Ectodermal cell (in vitro differentiated cells): Measurements from ENCODE around the gene DNAJC10.
A peak's percentile ranks its signal among the peaks of the same experiment; 100 is the strongest.

Source experiments
- H3K27ac ChIP-seq: 2 replicates; pipeline ENCODE4 v1.7.0; 2013; ENCODE audit warnings: mild to moderate bottlenecking, low read depth, low read length; ENCODE audit not compliant: insufficient read depth, poor library complexity, severe bottlenecking
- H3K27me3 ChIP-seq: 2 replicates; pipeline ENCODE4 v1.7.0; 2013; ENCODE audit warnings: mild to moderate bottlenecking, low read length; ENCODE audit not compliant: insufficient read depth, control insufficient read depth, poor library complexity, severe bottlenecking
- H3K36me3 ChIP-seq: one replicate; pipeline ENCODE4 v1.7.0; 2013; ENCODE audit warnings: low read length; ENCODE audit not compliant: control insufficient read depth, insufficient read depth
- H3K4me1 ChIP-seq: one replicate; pipeline ENCODE4 v1.7.0; 2013; ENCODE audit warnings: low read length; ENCODE audit not compliant: control insufficient read depth, insufficient read depth
- H3K4me3 ChIP-seq: 2 replicates; pipeline ENCODE4 v1.7.0; 2013; ENCODE audit warnings: low read depth, low read length, control low read depth; ENCODE audit not compliant: insufficient read depth
- H3K9me3 ChIP-seq: 2 replicates; pipeline ENCODE4 v1.7.0; 2013; ENCODE audit warnings: mild to moderate bottlenecking, low read length, moderate library complexity; ENCODE audit not compliant: control insufficient read depth
- WGBS, 2 experiments: methylation state at CpG; one replicate each; pipeline ENCODE4 v1.1.7; 2013; ENCODE audit warnings: missing lambda C conversion rate in 2 of 2; 5-methylcytosine and 5-hydroxymethylcytosine counted together

The DNAJC10 gene

GRCh38 chr2:182817558-182817957 lies 101.5 kb downstream of the DNAJC10 start:
- no peaks in the 10 kb centered on the region for H3K9me3 ChIP-seq
- H3K27ac ChIP-seq: no peak overlapping the region
- WGBS, 2 experiments: 93 to 100% methylated on average over 1 to 2 of the region's 2 CpGs
- no peaks in the 10 kb centered on the region for H3K36me3 ChIP-seq
- H3K27me3 ChIP-seq: no peaks in the 10 kb centered on the region
- no peak overlapping the region for H3K4me3 ChIP-seq
- peaks cover 25% of the 10 kb centered on the region for H3K4me1 ChIP-seq

GRCh38 chr2:182818501-182818900 lies 102.4 kb downstream of the DNAJC10 start:
- Histone ChIP-seq H3K27ac (peak overlapping the region; percentile 88), H3K27me3 (no peaks in the 10 kb centered on the region), H3K4me1 (peaks cover 25% of the 10 kb centered on the region), H3K9me3 (no peaks in the 10 kb centered on the region), H3K36me3 (no peaks in the 10 kb centered on the region), H3K4me3 (no peak overlapping the region)
- WGBS, 2 experiments: 52 to 100% methylated on average over 1 to 2 of the region's 3 CpGs

- 0% methylated on average over 3 to 4 of the region's 4 CpGs for WGBS, 2 experiments
- Histone ChIP-seq H3K27ac (peak overlapping the region; percentile 88), H3K4me3 (no peak overlapping the region), H3K27me3 (no peaks in the 10 kb centered on the region), H3K36me3 (no peaks in the 10 kb centered on the region), H3K4me1 (peaks cover 25% of the 10 kb centered on the region), H3K9me3 (no peaks in the 10 kb centered on the region)
Measured at GRCh38 chr2:182818925-182819324, 102.9 kb downstream of the DNAJC10 start.

GRCh38 chr2:182819412-182819811 lies 103.4 kb downstream of the DNAJC10 start:
- peaks cover 25% of the 10 kb centered on the region for H3K4me1 ChIP-seq
- H3K4me3 ChIP-seq: no peak overlapping the region
- no peaks in the 10 kb centered on the region for H3K27me3 ChIP-seq
- no peaks in the 10 kb centered on the region for H3K36me3 ChIP-seq
- peak overlapping the region; percentile 88 for H3K27ac ChIP-seq
- WGBS, 2 experiments: 75 to 82% methylated on average over 4 of the region's 4 CpGs
- H3K9me3 ChIP-seq: no peaks in the 10 kb centered on the region

GRCh38 chr2:182821182-182821581 lies 105.1 kb downstream of the DNAJC10 start:
- no peaks in the 10 kb centered on the region for H3K27me3 ChIP-seq
- H3K4me3 ChIP-seq: no peak overlapping the region
- H3K27ac ChIP-seq: no peak overlapping the region
- no peaks in the 10 kb centered on the region for H3K9me3 ChIP-seq
- H3K36me3 ChIP-seq: no peaks in the 10 kb centered on the region
- H3K4me1 ChIP-seq: peaks cover 29% of the 10 kb centered on the region
- WGBS, 2 experiments: 75 to 100% methylated on average over 1 to 2 of the region's 2 CpGs

- Histone ChIP-seq H3K27ac (no peak overlapping the region), H3K27me3 (no peaks in the 10 kb centered on the region), H3K4me3 (no peak overlapping the region), H3K9me3 (no peaks in the 10 kb centered on the region), H3K36me3 (no peaks in the 10 kb centered on the region), H3K4me1 (peaks cover 17% of the 10 kb centered on the region)
- 91 to 100% methylated on average over 1 to 2 of the region's 2 CpGs for WGBS, 2 experiments
Measured at GRCh38 chr2:182822733-182823132, 106.7 kb downstream of the DNAJC10 start.

- H3K27ac ChIP-seq: no peak overlapping the region
- no peaks in the 10 kb centered on the region for H3K27me3 ChIP-seq
- no peaks in the 10 kb centered on the region for H3K36me3 ChIP-seq
- H3K9me3 ChIP-seq: no peaks in the 10 kb centered on the region
- H3K4me3 ChIP-seq: no peak overlapping the region
- peaks cover 5% of the 10 kb centered on the region for H3K4me1 ChIP-seq
- WGBS, 2 experiments: 93 to 94% methylated on average over 4 to 5 of the region's 5 CpGs
Measured at GRCh38 chr2:182824056-182824766, 108.2 kb downstream of the DNAJC10 start.

- 74% methylated on average over 6 of the region's 6 CpGs for WGBS, 2 experiments
- H3K27ac ChIP-seq: no peak overlapping the region
- H3K9me3 ChIP-seq: no peaks in the 10 kb centered on the region
- H3K36me3 ChIP-seq: no peaks in the 10 kb centered on the region
- H3K27me3 ChIP-seq: no peaks in the 10 kb centered on the region
- H3K4me3 ChIP-seq: no peak overlapping the region
- H3K4me1 ChIP-seq: peaks cover 4% of the 10 kb centered on the region
Measured at GRCh38 chr2:182824767-182825158, 108.7 kb downstream of the DNAJC10 start.

- Histone ChIP-seq H3K27ac (no peak overlapping the region), H3K27me3 (no peaks in the 10 kb centered on the region), H3K4me1 (peaks cover 4% of the 10 kb centered on the region), H3K9me3 (no peaks in the 10 kb centered on the region), H3K4me3 (no peak overlapping the region), H3K36me3 (no peaks in the 10 kb centered on the region)
- 90% methylated on average over 1 of the region's 1 CpG for WGBS, 2 experiments
Measured at GRCh38 chr2:182826064-182826463, 110.0 kb downstream of the DNAJC10 start.

GRCh38 chr2:182826496-182826895 lies 110.4 kb downstream of the DNAJC10 start:
- no peaks in the 10 kb centered on the region for H3K9me3 ChIP-seq
- 79 to 87% methylated on average over 3 of the region's 3 CpGs for WGBS, 2 experiments
- no peaks in the 10 kb centered on the region for H3K36me3 ChIP-seq
- H3K27me3 ChIP-seq: no peaks in the 10 kb centered on the region
- H3K4me1 ChIP-seq: peaks cover 4% of the 10 kb centered on the region
- H3K27ac ChIP-seq: no peak overlapping the region
- no peak overlapping the region for H3K4me3 ChIP-seq
